GM19238 (cell line): ENCODE results near the gene RAD51B.
A peak's percentile ranks its signal among the peaks of the same experiment; 100 is the strongest.

Experiments used
- DNase-seq: peaks from one replicate; pipeline ENCODE4 v3.0.0; 2011; ENCODE audit warnings: low spot score; ENCODE audit not compliant: insufficient read length

RAD51B gene

DNA sequence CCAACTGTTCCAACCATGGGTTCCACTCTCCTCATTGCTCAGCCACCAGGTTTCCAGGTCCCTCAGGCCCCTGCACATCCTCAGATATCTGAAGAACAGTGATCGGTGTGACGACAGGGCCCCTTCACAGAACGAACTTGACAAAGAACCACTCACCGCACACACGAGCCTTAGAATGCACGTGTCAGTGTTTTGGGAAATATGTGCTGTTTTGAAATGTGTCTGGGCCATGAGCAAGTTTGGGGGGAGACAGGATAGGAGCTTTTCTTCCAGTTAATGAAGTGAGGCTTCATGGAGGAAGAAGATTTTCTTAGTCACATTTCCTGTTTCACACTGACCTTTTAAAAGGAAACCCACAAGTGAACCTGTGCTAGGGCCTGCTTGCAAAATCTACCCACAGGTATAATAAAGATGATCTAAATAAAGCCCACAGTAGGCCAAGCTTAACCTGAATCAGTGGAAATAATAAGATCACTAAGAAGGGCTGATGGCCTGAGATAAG, 914.7 kb downstream of the RAD51B start:
- peak; percentile 36 for DNase-seq

DNA sequence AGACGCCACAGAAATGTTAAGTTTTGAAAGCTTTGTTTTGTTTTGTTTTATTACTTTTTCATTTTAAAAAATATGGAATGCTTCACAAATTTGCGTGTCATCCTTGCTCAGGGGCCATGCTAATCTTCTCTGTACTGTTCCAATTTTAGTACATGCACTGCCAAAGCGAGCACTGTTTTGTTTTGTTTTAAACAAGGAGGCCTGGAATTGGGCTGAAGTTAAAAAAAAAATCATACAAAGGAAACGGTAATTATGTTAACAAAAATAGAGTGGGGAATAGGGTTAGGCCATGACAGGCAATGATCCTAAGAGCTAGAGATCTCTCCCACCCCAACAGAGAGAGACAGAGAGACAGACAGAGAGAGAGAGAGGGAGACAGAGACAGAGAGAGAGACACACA, 916.3 kb downstream of the RAD51B start:
- DNase-seq = no peak

GRCh38 chr14:68736471-68736871, 916.9 kb downstream of the RAD51B start:
- DNase-seq = no peak

DNA sequence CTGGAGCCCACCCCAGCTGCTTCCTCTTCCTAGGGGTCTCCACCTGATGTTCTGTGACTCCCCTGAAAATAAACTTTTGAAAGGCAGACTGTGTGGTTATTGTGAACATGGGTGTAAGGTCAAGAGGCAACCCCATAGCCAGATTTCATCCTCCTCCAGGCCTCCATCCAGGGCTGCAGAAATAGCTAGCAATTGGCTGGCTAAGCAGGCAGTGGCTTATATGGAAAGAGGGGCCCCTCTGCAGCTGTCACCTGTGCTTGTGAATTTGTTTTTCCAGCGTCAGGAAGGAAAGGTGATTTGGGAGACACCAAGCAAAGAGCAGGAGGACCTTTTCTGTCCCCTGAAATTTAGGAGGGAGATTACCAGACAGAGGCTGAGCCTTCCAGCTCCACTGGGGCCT, 917.5 kb downstream of the RAD51B start:
- DNase-seq = no peak

GRCh38 chr14:68738559-68738958, 919.0 kb downstream of the RAD51B start:
- no peak for DNase-seq

- DNase-seq = no peak
Measured at GRCh38 chr14:68739701-68740100, 920.1 kb downstream of the RAD51B start.

DNA sequence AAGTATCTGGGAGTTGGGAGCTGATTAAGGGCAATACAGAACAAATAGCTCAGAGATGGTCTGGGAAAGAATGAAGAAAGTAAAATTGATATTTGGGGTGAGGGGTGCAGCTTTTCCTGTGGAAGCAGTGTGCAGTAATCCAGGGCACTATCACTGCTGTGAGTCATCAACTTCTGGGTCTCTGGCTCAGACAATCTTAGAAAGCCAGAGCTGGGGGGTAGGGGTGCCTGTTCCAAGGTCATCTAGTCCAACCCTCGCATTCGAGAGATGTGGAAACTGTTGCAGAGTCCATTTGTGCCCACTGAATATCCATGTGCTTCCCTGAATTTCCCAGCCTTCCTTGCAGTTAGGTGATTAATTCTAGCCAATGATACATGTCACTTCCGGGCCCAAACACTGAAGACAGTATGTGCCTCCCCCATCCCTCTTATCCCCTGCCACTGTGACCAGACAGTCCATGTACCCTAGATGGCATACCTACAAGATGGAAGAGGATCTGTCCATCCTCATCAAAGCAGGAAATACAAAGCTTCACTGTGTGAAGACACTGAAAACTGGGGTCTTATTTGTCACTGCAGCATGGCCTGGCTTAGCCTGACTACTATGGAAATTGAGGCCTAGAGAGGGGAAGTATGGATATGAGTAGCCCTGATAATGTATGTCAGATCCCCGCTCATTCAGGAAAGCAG, 921.4 kb downstream of the RAD51B start:
- DNase-seq = no peak

GRCh38 chr14:68741477-68741791, 921.9 kb downstream of the RAD51B start:
- DNase-seq = no peak

- DNase-seq = peak; percentile 63
Measured at GRCh38 chr14:68741839-68742470, 922.4 kb downstream of the RAD51B start.

DNA sequence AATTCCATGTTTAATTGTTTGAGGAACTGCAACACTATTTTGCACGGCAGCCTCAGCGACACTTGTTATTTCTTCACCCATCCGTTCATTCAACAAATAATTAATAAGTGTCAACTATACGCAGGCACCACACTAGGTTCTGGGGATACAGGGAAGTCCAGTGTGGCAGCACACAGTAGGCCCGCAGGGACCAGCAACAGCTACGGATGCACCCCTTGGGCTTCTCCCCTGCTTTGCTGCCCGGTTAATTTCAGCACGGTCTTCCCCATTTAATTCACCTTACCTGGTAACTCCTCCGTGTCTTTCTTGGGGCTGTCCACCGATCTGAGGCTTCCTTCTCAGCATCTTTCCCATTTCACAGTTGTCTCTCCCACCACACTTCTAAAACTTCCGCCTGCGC, 925.0 kb downstream of the RAD51B start:
- DNase-seq = no peak

GRCh38 chr14:68747393-68747792, 927.8 kb downstream of the RAD51B start:
- DNase-seq = no peak

DNA sequence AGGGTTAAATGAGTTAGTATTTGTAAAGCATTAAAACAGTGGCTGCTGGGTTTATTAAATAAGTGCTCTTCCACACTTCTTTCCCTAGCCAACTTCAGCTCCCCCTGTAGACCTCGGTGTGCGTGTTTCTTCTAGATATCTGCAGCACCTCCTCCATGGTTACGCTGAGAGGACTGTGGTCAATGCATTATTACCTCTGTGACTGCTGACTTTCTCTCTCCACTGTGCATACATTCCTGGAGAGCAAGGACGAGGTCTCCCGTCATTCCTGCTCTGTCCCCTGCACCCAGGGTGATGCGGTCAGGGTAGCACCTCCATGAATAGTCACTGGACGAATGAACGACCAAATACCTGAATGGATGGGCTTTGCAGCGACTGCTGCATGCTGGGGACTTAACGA, 928.7 kb downstream of the RAD51B start:
- DNase-seq = no peak

- DNase-seq = no peak
Measured at GRCh38 chr14:68748691-68749090, 929.1 kb downstream of the RAD51B start.

DNA sequence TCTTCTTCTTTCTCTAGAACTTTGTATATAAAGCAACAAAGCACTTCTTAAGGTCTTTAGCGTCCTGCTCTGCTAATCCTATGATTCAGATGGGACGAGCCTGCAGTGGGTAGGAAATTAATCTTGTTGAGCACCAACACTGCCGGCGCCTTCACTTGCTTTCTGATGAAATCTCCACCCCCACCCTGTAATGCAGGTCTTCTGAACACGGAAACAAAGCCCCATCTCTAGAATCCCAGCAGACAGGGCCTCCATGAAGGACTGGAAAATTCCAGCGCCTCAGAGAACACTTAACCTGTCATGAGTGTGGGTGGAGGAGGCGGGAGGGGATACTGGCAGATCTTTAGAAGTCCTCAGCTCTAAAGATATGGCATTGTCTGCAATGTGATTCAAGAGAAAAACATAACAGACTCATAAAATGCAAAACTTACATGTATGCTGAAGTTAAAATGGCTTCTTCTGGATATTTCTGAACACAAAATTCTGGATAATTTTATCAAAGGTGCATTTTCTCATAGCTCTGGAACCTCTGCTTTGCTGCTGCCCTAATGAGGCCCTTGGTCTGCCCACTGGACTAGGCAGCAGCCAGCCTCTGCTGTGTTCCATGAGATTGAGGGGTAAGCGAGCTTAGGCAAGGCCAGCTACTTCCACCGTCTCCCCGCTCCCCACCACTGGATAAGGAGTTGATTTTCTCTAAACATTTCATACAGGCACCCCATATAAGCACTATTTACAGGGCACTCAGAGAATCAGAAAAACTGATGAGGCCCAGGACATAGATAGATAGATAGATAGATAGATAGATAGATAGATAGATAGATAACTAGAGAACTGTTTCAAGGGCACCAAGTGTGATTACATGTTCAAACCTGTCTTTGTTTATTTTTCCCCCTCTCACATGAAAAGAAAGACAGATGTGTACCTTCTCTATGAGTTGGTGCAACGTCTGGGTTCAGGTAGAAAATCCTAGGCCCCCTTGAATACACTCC, 930.2 kb downstream of the RAD51B start:
- no peak for DNase-seq

DNA sequence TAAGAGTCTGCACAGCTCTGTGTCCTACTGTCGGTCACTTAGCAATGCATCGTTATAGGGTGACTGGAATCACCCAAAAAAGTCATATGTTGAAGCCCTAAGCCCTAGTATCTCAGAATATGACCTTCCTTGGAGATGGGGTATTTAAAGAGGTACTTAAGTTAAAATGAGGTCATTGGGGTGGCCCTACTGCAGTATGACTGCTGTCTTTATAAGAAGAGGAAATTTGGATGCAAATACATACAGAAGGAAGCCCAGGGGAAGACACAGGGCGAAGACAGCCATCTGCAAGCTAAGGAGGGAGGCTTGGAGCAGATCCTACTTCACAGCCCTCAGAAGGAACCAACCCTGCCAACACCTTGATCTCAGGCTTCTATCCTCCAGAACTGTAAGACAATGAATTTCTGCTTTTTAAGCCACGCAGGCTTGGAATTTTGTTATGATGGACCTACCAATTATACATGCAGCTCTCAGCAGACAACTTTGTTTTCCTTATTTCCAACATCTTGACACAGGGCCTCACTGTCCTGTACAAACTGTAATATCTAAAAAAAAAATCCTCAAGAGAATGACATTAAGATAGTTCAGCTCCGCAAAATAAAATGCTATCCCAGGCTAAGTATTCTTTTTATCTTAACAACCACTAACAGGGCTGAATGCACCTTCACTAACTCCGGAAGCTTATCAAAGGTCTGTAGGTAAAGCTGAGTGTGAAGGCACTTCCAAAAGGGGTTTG, 932.9 kb downstream of the RAD51B start:
- DNase-seq = no peak

- no peak for DNase-seq
Measured at GRCh38 chr14:68753690-68754089, 934.1 kb downstream of the RAD51B start.

- DNase-seq = no peak
Measured at GRCh38 chr14:68755016-68755353, 935.4 kb downstream of the RAD51B start.

DNA sequence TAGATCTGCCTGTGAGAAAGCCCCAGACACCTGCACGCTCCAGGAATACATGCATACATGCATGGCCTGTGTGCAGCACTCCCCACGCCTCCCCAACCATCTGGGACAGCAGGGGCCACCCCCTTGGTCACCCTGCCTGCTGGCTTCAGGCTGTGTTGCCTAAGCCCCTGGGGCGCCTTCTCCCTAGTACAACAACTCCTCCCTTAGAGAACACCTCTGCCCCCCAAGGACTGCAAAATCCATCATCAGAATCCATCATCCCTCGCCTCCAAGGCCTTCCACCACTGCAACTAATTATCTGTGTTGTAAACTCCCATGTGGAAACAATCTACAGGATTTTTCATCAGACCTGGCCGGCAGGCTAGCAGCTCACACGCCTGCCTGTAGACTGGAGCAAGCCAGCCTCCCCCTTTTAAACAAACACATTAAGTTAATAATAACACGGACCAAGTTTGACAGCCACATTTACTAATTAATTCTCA, 936.5 kb downstream of the RAD51B start:
- DNase-seq = no peak

GRCh38 chr14:68756734-68757133, 937.2 kb downstream of the RAD51B start:
- DNase-seq = no peak

- DNase-seq = no peak
Measured at GRCh38 chr14:68757618-68758081, 938.1 kb downstream of the RAD51B start.

DNA sequence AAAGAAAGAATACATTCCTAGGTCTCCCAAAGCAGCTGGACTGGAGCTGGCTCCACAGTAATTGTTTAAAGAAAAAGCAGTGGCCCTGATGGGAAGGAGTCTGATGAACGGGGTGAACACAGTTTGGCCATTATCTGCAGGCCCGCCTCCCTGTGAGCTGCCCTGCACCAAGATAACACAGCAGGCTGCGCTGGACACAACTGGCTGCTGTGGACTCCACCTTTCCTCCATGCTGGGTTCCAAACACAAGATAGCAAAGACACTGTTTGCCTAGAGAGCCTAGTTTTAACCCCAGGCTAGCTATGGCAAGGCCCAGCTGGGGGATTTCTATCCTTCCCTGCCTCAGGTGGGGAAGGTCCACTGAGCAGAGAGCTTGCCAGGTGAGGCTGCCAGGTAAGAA, 938.7 kb downstream of the RAD51B start:
- no peak for DNase-seq
